Rectal smooth muscle tissue (tissue), 1 donor: ENCODE data around the gene TMEM9.

Source experiments
- H3K27ac ChIP-seq: one replicate; pipeline ENCODE4 v1.7.0; 2013; ENCODE audit warnings: low read depth, low read length, inconsistent platforms
- H3K27me3 ChIP-seq: one replicate; pipeline ENCODE4 v1.7.0; 2013; ENCODE audit warnings: low read length; ENCODE audit not compliant: control insufficient read depth, insufficient read depth
- H3K36me3 ChIP-seq: one replicate; pipeline ENCODE4 v1.7.0; 2013; ENCODE audit warnings: low read length; ENCODE audit not compliant: control insufficient read depth, insufficient read depth
- H3K4me1 ChIP-seq: one replicate; pipeline ENCODE4 v1.7.0; 2013; ENCODE audit warnings: low read length; ENCODE audit not compliant: control insufficient read depth, insufficient read depth
- H3K4me3 ChIP-seq: one replicate; pipeline ENCODE4 v1.7.0; 2013; ENCODE audit warnings: low read length
- H3K9ac ChIP-seq: one replicate; pipeline ENCODE4 v1.7.0; 2013; ENCODE audit warnings: low read length

Gene TMEM9

GRCh38 chr1:201089596-201089995 is 64.7 kb downstream of the TMEM9 start:
- H3K36me3 ChIP-seq = no peaks in the 10 kb centered on the region
- no peak overlapping the region for H3K27ac ChIP-seq
- no peaks in the 10 kb centered on the region for H3K4me1 ChIP-seq
- no peak overlapping the region for H3K9ac ChIP-seq
- no peak overlapping the region for H3K4me3 ChIP-seq
- no peaks in the 10 kb centered on the region for H3K27me3 ChIP-seq

GRCh38 chr1:201088901-201089525 is 65.3 kb downstream of the TMEM9 start:
- H3K27me3 ChIP-seq = no peaks in the 10 kb centered on the region

GRCh38 chr1:201088395-201088794 is 65.9 kb downstream of the TMEM9 start:
- Histone ChIP-seq H3K4me3 (no peak overlapping the region), H3K27me3 (no peaks in the 10 kb centered on the region), H3K4me1 (no peaks in the 10 kb centered on the region), H3K36me3 (no peaks in the 10 kb centered on the region), H3K9ac (no peak overlapping the region), H3K27ac (no peak overlapping the region)

More at GRCh38 chr1:201088901-201089525, 65.3 kb downstream of the TMEM9 start:
- no peaks in the 10 kb centered on the region for H3K36me3 ChIP-seq
- H3K9ac ChIP-seq = no peak overlapping the region
- no peaks in the 10 kb centered on the region for H3K4me1 ChIP-seq
- H3K4me3 ChIP-seq = no peak overlapping the region
- H3K27ac ChIP-seq = no peak overlapping the region

GRCh38 chr1:201085902-201086735 is 68.2 kb downstream of the TMEM9 start:
- H3K4me3 ChIP-seq = no peak overlapping the region
- no peaks in the 10 kb centered on the region for H3K27me3 ChIP-seq
- no peak overlapping the region for H3K27ac ChIP-seq
- H3K36me3 ChIP-seq = no peaks in the 10 kb centered on the region
- no peaks in the 10 kb centered on the region for H3K4me1 ChIP-seq
- no peak overlapping the region for H3K9ac ChIP-seq
